NCI-H1417 treated with DMSO at 0.1 percent for 48 hours (cell line): ENCODE measurements around the gene MTARC1.

Experiments
- DNase-seq: peaks from one replicate; lab custom pipeline; 2025; lab: John Stamatoyannopoulos, UW

The MTARC1 gene

GRCh38 chr1:220833436-220833835 is 46.7 kb downstream of the MTARC1 start:
- DNase-seq: no peak

DNA sequence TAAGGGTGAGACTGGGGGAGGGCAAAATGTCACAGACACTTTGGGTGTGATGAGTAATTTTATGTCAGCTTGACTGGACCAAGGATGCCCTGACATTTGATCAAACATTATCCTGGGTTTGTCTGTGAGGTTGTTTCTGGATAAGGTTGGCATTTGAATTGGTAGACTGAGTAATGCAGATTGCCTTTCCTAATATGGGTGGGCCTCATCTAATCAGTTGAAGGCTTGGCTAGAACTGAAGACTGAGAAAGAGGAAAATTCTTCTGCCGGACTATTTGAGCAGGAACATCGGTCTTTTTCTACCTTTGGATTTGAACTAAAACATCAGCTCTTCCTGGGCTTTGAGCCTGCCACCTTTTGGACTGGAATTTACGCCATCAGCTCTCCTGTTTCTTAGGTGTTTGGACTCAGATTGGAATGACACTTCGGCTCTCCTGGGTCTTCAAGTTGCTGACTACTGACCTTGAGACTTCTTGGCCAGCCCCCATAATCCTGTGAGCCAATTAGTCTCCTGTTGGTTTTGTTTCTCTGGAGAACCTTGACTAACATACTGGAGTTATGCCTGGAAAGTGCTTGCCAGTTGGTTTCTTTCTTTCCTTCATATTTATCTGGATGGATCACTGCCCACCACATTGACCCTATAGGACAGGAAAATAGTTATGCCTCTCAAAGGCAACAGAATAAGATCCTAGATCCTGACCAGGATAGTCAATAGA is 47.6 kb downstream of the MTARC1 start:
- no peak for DNase-seq
